HG03097 (cell line): Measurements from ENCODE around the gene HTR3E.
A peak's percentile ranks its signal among the peaks of the same experiment; 100 is the strongest.
"Not testable (repeated sequence)": the region's sequence is repeated elsewhere in the genome, so short reads cannot be mapped to it uniquely, and the experiment has no call there.

Experiments
- ATAC-seq: cut with Tn5 transposase; IDR thresholded peaks from one replicate; pipeline ENCODE4 v1.9.1; 2021; ENCODE audit not compliant: unreplicated experiment, low FRiP score

Gene HTR3E

DNA sequence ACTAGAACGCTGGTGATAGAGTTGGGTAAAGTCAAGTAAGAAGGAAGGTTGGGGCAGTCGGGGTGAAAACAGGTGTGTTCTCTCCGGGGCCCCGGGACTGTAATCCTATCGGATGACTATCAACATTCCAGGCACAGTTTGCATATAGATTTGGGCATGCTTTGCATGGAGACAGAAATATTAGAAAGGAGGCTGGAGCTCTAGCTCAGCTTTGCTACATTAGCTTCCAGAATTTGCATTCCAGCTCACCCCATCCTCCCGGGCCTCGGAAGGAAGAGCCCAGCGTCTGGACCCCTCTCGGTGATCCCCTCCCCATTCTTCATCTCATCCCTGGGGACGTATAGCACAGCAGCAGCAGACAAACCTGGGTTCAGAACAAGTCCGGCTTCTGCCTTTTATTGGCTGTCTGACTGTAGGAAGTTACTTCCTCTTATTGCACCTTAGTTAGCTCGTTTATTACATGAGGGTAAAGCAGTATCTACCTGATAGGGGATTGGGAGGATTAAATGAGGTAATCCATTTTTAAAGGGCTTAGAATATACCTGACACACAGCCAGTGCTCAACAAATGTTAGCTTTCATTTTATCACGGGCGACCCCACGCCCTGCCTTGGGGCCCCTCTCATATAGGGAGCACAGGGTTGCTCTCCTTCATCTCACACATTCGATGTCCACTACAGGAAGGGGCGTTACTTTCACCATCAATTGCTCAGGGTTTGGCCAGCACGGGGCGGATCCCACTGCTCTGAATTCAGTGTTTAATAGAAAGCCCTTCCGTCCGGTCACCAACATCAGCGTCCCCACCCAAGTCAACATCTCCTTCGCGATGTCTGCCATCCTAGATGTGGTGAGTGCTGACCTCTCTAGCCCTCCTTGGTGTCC, 3.2 kb downstream of the HTR3E start:
- no peak for ATAC-seq

GRCh38 chr3:184110316-184110725, 13.5 kb downstream of the HTR3E start:
- ATAC-seq, result no peak

DNA sequence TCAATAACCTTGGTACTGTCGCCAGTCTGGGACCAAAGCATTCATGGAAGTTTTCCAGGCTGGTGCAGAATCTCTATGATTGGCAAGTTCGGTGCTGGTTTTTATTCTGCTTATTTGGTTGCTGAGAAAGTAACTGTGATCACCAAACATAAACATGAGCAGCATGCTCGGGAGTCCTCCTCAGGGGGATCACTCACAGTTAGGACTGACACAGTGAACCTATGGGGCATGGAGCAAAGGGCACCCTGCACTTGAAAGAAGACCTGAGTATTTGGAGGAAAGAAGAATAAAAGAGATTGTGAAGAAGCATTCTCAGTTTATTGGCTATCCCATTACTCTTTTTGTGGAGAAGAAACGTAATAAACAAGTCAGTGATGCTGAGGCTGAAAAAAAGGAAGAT, 19.2 kb downstream of the HTR3E start:
- ATAC-seq, result no peak

DNA sequence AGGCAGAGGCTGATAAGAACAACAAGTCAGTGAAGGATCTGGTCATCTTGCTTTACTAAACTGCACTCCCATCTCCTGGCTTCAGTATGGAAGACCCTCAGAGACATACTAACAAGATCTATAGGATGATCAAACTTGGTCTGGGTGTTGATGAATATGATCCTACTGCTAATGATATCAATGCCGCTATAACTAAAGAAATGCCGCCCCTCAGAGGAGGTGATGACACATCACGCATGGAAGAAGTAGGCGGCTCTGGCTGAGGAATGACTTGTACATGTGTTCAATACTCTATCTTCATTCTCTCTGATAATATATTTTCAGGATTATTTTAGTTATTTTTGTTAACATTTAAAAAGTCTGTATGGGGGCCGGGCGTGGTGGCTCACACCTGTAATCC, 20.8 kb downstream of the HTR3E start:
- no peak for ATAC-seq

- not testable (repeated sequence) for ATAC-seq
These were observed 24.2 kb downstream of the HTR3E start for GRCh38 chr3:184121031-184121430.

- ATAC-seq, result no peak
These were observed 29.1 kb downstream of the HTR3E start for GRCh38 chr3:184126006-184126405.

- no peak for ATAC-seq
These were observed 32.1 kb downstream of the HTR3E start for GRCh38 chr3:184129012-184129411.

DNA sequence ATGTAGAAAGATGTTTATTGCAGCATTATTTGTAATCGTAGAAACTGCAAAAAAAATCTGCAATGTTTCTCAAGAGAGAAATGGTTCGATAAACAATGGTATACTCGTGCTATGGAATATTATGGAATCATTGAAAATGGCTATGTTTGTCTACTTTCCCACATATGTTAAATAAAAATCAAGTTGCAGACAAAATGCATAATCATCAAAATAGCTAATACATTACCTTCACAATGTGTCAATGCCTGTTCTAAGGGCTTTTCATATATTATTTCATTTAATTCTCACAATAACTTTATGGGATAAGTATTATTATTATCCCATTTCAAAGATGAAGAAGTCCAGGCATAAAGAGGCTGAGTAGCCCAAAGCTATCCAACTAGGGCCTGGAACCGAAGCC, 36.1 kb downstream of the HTR3E start:
- ATAC-seq, result no peak

GRCh38 chr3:184133840-184134745, 37.2 kb downstream of the HTR3E start:
- ATAC-seq, result no peak

DNA sequence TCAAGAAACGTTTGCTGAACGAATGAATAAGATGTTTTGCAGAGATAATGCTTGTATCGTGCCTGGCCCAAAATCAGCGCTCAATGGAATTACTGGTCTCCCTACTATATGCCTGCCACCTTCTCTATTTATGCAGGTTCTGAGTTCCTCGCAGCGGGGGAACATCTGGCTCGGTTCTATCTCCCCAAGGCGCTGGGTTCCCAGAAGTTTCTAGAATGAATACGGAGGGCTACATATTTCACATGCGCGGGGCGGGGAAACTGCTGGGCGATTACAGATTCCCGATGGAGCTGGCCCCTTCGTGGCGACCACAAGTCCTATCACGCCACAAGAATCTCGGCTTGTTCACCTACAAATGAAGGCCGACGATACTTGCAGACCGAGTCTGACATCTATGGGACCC, 37.9 kb downstream of the HTR3E start:
- ATAC-seq, result peak; percentile 9

DNA sequence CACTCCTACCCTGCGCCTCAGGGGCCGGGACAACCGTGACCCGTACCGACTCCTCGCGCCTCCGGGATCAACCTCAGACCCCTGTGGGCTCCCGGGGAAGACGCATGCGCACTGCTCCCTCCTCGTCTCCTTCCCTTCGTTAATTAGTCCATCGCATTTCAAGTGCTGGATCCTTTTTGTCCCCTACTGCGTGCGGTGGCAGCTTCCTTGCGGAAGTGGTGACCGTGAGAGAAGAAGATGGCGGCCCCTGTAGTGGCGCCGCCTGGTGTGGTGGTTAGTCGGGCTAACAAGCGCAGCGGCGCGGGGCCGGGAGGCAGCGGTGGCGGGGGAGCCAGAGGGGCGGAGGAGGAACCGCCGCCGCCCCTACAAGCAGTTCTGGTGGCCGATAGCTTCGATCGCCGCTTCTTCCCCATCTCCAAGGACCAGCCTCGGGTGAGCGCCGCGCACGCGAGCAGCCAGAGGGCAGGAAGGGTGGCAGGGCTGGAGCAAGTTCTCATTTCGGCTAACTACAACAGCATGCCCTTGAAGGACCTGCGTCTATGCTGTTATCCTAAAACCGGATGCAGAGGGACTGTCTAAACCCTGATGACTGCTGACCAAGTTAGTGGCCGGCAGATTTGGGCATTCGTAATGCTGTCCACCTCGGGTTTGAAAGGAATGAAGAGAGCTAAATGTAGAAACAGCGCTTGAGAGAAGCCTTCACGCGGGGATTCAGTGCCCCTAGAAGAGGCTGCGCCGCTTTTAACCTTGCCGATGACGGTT, 38.5 kb downstream of the HTR3E start, which contains the start of gene EIF2B5:
Gene EIF2B5, plus strand, starts transcription at position 210 of the 762 bp plus-strand sequence. Its CDS starts 28 bp downstream, at position 238.
- ATAC-seq, result peak; percentile 81

GRCh38 chr3:184135911-184136260, 39.0 kb downstream of the HTR3E start:
- ATAC-seq, result no peak

DNA sequence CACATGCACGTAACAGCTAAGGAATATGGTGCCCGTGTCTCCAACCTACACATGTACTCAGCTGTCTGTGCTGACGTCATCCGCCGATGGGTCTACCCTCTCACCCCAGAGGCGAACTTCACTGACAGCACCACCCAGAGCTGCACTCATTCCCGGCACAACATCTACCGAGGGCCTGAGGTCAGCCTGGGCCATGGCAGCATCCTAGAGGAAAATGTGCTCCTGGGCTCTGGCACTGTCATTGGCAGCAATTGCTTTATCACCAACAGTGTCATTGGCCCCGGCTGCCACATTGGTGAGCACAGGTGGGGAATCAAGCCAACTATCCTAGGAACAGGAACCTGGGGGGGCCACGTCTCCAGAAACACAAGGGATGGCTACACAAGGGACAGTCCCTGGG, 43.6 kb downstream of the HTR3E start:
- ATAC-seq, result no peak

GRCh38 chr3:184142199-184142598, 45.3 kb downstream of the HTR3E start:
- ATAC-seq, result no peak

DNA sequence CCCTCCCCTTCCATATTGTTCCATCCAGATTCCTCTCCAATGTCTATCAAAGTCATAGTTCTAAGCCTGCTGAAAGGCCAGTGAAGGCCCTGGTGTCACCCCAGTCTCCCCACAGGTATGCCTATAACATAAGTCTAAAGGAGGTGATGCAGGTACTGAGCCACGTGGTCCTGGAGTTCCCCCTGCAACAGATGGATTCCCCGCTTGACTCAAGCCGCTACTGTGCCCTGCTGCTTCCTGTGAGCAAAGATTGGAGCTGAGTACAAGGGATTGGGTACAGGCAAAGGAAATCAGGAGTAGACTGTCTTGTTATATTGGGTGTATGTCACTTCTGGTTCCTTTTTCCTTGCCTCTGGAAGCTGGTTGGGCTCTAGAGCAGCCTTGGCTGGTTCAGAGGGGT, 46.5 kb downstream of the HTR3E start:
- ATAC-seq, result no peak

- no peak for ATAC-seq
These were observed 47.6 kb downstream of the HTR3E start for GRCh38 chr3:184144505-184144904.

GRCh38 chr3:184145111-184145524, 48.3 kb downstream of the HTR3E start:
- ATAC-seq, result no peak

DNA sequence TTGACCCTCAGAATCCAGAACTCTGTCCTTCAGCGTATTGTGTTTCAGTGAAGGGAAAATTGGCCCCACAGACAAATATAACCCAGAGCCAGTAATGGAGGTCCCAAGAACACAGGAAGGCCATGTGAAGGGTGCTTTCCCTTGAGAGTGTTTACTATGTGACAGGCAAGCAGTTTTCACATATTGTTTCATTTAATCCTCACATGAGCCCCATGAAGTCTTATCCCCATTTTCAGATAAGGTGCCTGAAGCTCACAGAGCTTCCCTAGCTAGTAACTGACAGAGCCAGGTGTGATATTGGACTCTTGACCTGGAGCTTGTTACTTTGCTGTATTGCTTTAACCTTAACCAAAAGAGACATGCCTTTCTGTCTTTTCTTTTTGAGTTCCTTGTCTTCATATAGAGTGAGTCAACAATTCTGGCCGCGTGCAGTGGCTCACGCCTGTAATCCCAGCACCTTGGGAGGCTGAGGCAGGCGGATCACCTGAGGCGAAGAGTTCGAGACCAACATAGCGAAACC, 48.9 kb downstream of the HTR3E start:
- no peak for ATAC-seq

- ATAC-seq, result no peak
These were observed 51.2 kb downstream of the HTR3E start for GRCh38 chr3:184148076-184148475.

GRCh38 chr3:184149123-184149522, 52.3 kb downstream of the HTR3E start:
- ATAC-seq, result no peak
